ENCODE measurements around the gene FCAMR. TPM values are rescaled to one million over a fixed set of nuclear protein-coding genes. Genes with fewer than 3 reads are reported as not detected.

FCAMR gene
- total RNA-seq, 1 donor from 2014 or later: not detected

GRCh38 chr1:206911064-206911663 is 59.1 kb downstream of the FCAMR start:
- H3K27me3 ChIP-seq (ENCODE audit: insufficient read depth, low read length): peaks cover 24% of the 10 kb centered on the region
- no peak overlapping the region for H3K4me3 Mint-ChIP-seq (ENCODE audit: unreplicated experiment)
- H3K27ac Mint-ChIP-seq (ENCODE audit: unreplicated experiment): no peak overlapping the region

GRCh38 chr1:206909883-206910318 is 60.4 kb downstream of the FCAMR start:
- H3K9ac ChIP-seq (ENCODE audit: low read length): no peak overlapping the region
- H4K20me1 ChIP-seq (ENCODE audit: insufficient read depth, low read length): no peaks in the 10 kb centered on the region
- no peaks in the 10 kb centered on the region for H3K36me3 ChIP-seq (ENCODE audit: insufficient read depth, low read length)
- H3K9me3 Mint-ChIP-seq (ENCODE audit: unreplicated experiment): peaks cover 2% of the 10 kb centered on the region
- no peak overlapping the region for H3K27ac Mint-ChIP-seq (ENCODE audit: unreplicated experiment)
- FAIRE-seq (no peak), DNase-seq (ENCODE audit: low read depth) (no peak)
- peak overlapping the region; percentile 35 for H3K4me3 ChIP-seq (ENCODE audit: insufficient read depth, low read depth, low read length)
- H3K79me2 ChIP-seq (ENCODE audit: insufficient read depth, low read length): no peaks in the 10 kb centered on the region
- no peaks in the 10 kb centered on the region for H3K9me3 ChIP-seq (ENCODE audit: insufficient read depth, low read depth, low read length)
- peaks cover 6% of the 10 kb centered on the region for H3K4me1 ChIP-seq (ENCODE audit: insufficient read depth, low read length)
- no peak for TF ChIP-seq EZH2 (IDR thresholded peaks at IDR 0.05; ENCODE audit: insufficient read depth, low read length)
- no peak for TF ChIP-seq CTCF (IDR thresholded peaks at IDR 0.05; ENCODE audit: insufficient read depth, low read depth, low read length)
- H3K4me3 Mint-ChIP-seq (ENCODE audit: unreplicated experiment): peak overlapping the region; percentile 65
- peaks cover 2% of the 10 kb centered on the region for H3K36me3 Mint-ChIP-seq (ENCODE audit: low read depth, unreplicated experiment)
- H3K27me3 Mint-ChIP-seq (ENCODE audit: low read depth, unreplicated experiment): peaks cover 44% of the 10 kb centered on the region
- H3K4me2 ChIP-seq (ENCODE audit: low read length): peak overlapping the region; percentile 80
- H3K4me1 Mint-ChIP-seq (ENCODE audit: low read depth, unreplicated experiment): peaks cover 14% of the 10 kb centered on the region
- peaks cover 16% of the 10 kb centered on the region for H3K27me3 ChIP-seq (ENCODE audit: insufficient read depth, low read length)
- H2AFZ ChIP-seq (ENCODE audit: low read depth, low read length): peak overlapping the region; percentile 62
- no peak overlapping the region for H3K27ac ChIP-seq (ENCODE audit: low read depth, low read length)

More at GRCh38 chr1:206911064-206911663, 59.1 kb downstream of the FCAMR start:
- Mint-ChIP-seq H3K9me3 (ENCODE audit: unreplicated experiment) (peaks cover 2% of the 10 kb centered on the region), H3K27me3 (ENCODE audit: low read depth, unreplicated experiment) (peaks cover 55% of the 10 kb centered on the region), H3K4me1 (ENCODE audit: low read depth, unreplicated experiment) (peaks cover 3% of the 10 kb centered on the region), H3K36me3 (ENCODE audit: low read depth, unreplicated experiment) (peaks cover 2% of the 10 kb centered on the region)
- no peaks in the 10 kb centered on the region for H3K36me3 ChIP-seq (ENCODE audit: insufficient read depth, low read length)
- FAIRE-seq (no peak), DNase-seq (ENCODE audit: low read depth) (peak; percentile 43)
- no peaks in the 10 kb centered on the region for H3K79me2 ChIP-seq (ENCODE audit: insufficient read depth, low read length)
- H3K27ac ChIP-seq (ENCODE audit: low read depth, low read length): no peak overlapping the region
- no peak overlapping the region for H2AFZ ChIP-seq (ENCODE audit: low read depth, low read length)
- H3K4me3 ChIP-seq (ENCODE audit: insufficient read depth, low read depth, low read length): no peak overlapping the region
- no peaks in the 10 kb centered on the region for H3K9me3 ChIP-seq (ENCODE audit: insufficient read depth, low read depth, low read length)
- no peaks in the 10 kb centered on the region for H3K4me1 ChIP-seq (ENCODE audit: insufficient read depth, low read length)
- no peaks in the 10 kb centered on the region for H4K20me1 ChIP-seq (ENCODE audit: insufficient read depth, low read length)
- no peak overlapping the region for H3K9ac ChIP-seq (ENCODE audit: low read length)
- no peak for TF ChIP-seq EZH2 (IDR thresholded peaks at IDR 0.05; ENCODE audit: insufficient read depth, low read length)
- TF ChIP-seq CTCF (IDR thresholded peaks at IDR 0.05; ENCODE audit: insufficient read depth, low read depth, low read length): peak; percentile 86
- H3K4me2 ChIP-seq (ENCODE audit: low read length): no peak overlapping the region

Measured in astrocyte (in vitro differentiated cells and primary cell).